Measurements from ENCODE around the gene VAT1L.

The VAT1L gene

DNA sequence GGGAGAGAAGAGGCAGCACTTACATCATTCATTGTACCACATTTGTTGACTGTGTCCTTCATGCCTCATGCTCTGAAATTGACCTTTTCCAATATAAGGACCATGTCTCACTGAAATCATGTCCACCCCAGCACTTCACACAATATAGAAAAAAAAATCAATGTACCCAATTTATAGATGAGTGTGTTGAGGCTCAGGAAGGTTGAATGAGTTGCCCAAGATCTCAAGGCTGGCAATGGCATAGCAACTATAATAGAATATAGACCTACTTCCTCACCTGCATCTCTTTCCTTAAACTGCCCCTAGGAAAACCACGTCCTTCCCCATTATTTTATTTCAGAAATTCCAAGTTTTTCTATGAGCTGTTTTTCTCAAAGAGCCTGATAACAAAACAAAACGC is 912 bp upstream of the VAT1L start:
- H3K4me3 ChIP-seq (ENCODE audit: low read depth, low read length), result no peak overlapping the region
- DNase-seq (ENCODE audit: low read depth), result no peak
- TF ChIP-seq CTCF (conservative IDR thresholded peaks at IDR 0.05; ENCODE audit: low read depth, low read length), result no peak

DNA sequence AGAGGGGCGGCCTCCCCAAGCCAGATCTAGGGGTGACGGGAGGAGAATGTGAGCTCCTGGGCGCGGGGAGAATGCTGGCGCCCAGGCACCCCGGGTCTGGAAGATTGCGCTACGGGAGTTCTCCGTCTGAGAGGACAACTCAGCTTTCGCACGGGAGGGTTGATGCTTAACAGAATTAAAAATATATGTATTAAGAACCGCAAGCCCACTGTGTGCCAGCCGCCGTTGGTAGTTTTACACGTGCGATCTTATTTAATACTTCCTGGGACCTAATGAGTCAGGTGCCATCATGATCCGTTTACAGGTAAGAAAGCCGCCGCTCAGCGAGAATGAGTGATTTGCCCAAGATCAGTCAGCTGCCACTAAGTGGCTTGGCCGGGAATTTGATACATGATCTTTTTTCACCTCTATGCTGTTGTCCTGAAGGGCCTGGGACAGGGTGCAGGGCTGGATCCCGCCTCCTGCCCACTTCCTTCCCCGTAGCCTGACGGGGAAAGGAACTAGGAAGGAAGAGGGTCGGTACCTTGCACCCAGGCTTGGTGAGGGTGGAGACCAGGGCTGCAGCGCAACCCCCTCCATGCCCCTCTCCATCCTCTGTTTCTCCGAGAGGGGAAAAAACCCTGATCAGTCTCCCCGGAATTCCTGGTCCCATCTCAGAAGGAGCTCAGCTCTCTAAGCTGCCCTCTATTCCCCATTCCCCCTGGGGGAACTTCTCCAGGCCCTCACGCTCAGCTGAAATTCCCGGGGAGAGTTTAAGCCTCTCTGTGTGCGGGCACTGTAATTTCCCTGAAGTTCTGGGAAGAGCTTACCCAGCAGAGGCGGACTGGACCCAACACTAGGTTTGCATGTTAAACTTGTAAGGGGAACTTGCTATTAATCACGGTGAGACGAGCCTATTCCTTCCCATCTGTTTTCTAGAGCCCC is 983 bp downstream of the VAT1L start:
- no peak for DNase-seq (ENCODE audit: low read depth)
- no peak for TF ChIP-seq CTCF (conservative IDR thresholded peaks at IDR 0.05; ENCODE audit: low read depth, low read length)
- peak overlapping the region; percentile 65 for H3K4me3 ChIP-seq (ENCODE audit: low read depth, low read length)

GRCh38 chr16:77790009-77790372 is 1.6 kb downstream of the VAT1L start:
- peak; percentile 9 for DNase-seq (ENCODE audit: low read depth)
- H3K4me3 ChIP-seq (ENCODE audit: low read depth, low read length), result no peak overlapping the region
- TF ChIP-seq CTCF (conservative IDR thresholded peaks at IDR 0.05; ENCODE audit: low read depth, low read length), result no peak

- DNase-seq (ENCODE audit: low read depth), result no peak
- no peak overlapping the region for H3K4me3 ChIP-seq (ENCODE audit: low read depth, low read length)
- no peak for TF ChIP-seq CTCF (conservative IDR thresholded peaks at IDR 0.05; ENCODE audit: low read depth, low read length)
These were observed 2.5 kb downstream of the VAT1L start for GRCh38 chr16:77790912-77791311.

GRCh38 chr16:77793417-77793816 is 5.1 kb downstream of the VAT1L start:
- H3K4me3 ChIP-seq (ENCODE audit: low read depth, low read length), result no peak overlapping the region
- no peak for DNase-seq (ENCODE audit: low read depth)
- TF ChIP-seq CTCF (conservative IDR thresholded peaks at IDR 0.05; ENCODE audit: low read depth, low read length), result no peak

DNA sequence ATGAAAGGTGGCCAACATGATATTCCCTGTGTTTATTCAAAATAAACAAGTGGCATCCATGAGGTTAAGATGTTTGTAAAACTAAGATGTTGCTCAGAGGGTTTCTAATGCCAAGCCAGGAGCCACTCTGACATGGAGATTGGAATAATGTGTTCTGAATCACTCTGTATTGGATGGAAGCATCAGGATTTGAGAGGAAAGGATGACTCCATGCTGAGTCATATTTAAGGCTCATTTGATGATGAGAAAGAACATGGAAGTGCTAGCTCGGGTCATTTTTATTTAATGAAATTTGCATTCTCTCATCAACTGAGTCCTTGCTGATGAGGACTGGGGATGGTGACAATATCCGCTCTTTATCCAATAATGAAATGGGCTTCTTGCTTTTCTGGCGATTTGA is 6.2 kb downstream of the VAT1L start:
- TF ChIP-seq CTCF (conservative IDR thresholded peaks at IDR 0.05; ENCODE audit: low read depth, low read length), result no peak
- DNase-seq (ENCODE audit: low read depth), result peak; percentile 23
- no peak overlapping the region for H3K4me3 ChIP-seq (ENCODE audit: low read depth, low read length)

- TF ChIP-seq CTCF (conservative IDR thresholded peaks at IDR 0.05; ENCODE audit: low read depth, low read length), result no peak
- no peak for DNase-seq (ENCODE audit: low read depth)
- no peak overlapping the region for H3K4me3 ChIP-seq (ENCODE audit: low read depth, low read length)
These were observed 13.5 kb downstream of the VAT1L start for GRCh38 chr16:77801817-77802216.

All from choroid plexus epithelial cell (primary cell).